Heart right ventricle (tissue), 16 donors: Measurements from ENCODE around the gene CARS2. TPM values are rescaled to one million over a fixed set of nuclear protein-coding genes. Genes with fewer than 3 reads are reported as not detected.

ENCODE experiments used
- ATAC-seq, 8 donors: fragments of 200-7000 bp; cut with Tn5 transposase; one replicate each; pipeline ENCODE4 v1.9.1; 2020; ENCODE audit warnings: mild to moderate bottlenecking in 8 of 8, moderate library complexity in 8 of 8, moderate number of reproducible peaks in 1 of 8
- DNase-seq, 2 donors: peaks; one replicate each; pipeline ENCODE4 v3.0.0-alpha.2; 2020
- H3K27ac ChIP-seq, 10 donors: fragments of 200-600 bp; sonication (generic) in 2 of 10; one replicate each; pipeline versions ENCODE4 v1.5.0 to v1.8.0; 2020 to 2022; ENCODE audit warnings: mild to moderate bottlenecking in 3 of 10
- H3K27me3 ChIP-seq, 7 donors: fragments of 200-600 bp; one replicate each; pipeline ENCODE4 v1.8.0; 2021 to 2022; ENCODE audit warnings: mild to moderate bottlenecking in 2 of 7
- H3K36me3 ChIP-seq, 9 donors: fragments of 200-600 bp; sonication (generic) in 1 of 9; one replicate each; pipeline versions ENCODE4 v1.5.0 to v1.8.0; 2020 to 2022; ENCODE audit warnings: mild to moderate bottlenecking in 2 of 9
- H3K4me1 ChIP-seq, 9 donors: fragments of 200-600 bp; sonication (generic) in 1 of 9; one replicate each; pipeline versions ENCODE4 v1.5.0 to v1.8.0; 2020 to 2022; ENCODE audit warnings: mild to moderate bottlenecking in 4 of 9
- H3K4me3 ChIP-seq, 10 donors: fragments of 200-600 bp; sonication (generic) in 2 of 10; one replicate each; pipeline versions ENCODE4 v1.5.0 to v1.8.0; 2020 to 2022; ENCODE audit warnings: mild to moderate bottlenecking in 7 of 10, moderate library complexity in 2 of 10
- H3K9me3 ChIP-seq, 11 donors: fragments of 200-600 bp in 10 of 11; sonication (generic) in 2 of 11; one replicate each; pipeline versions ENCODE4 v1.5.0 to v1.8.0; 2013 to 2022; ENCODE audit warnings: mild to moderate bottlenecking in 2 of 11, control low read depth in 1 of 11, moderate library complexity in 1 of 11
- CTCF ChIP-seq, 9 donors: fragments of 200-600 bp; sonication (generic) in 2 of 9; IDR thresholded peaks; one replicate each; pipeline versions ENCODE4 v1.5.0 to v1.8.0; 2021 to 2022; ENCODE audit warnings: antibody characterized with exemption in 9 of 9, mild to moderate bottlenecking in 5 of 9, moderate library complexity in 1 of 9
- WGBS, 2 donors: extraction: QIAGEN DNeasy Blood & Tissue Kit; methylation state at CpG; one replicate each; pipeline ENCODE4 v1.1.7; 2013; ENCODE audit warnings: inconsistent platforms in 1 of 2; 5-methylcytosine and 5-hydroxymethylcytosine counted together
- intact Hi-C, 10 donors: fragments of 100-400 bp; cut with DNase I; formaldehyde crosslinking; loops; one replicate each; pipeline versions ENCODE4 v1.11.1 to v1.14.2; 2022
- polyA plus RNA-seq, 2 donors: library from polyadenylated mRNA; stranded (reverse); fragments of 200-250 nt; gene quantifications; one replicate each; pipeline ENCODE4 v1.2.3, GENCODE V29; 2013
- total RNA-seq, 10 donors: library from RNA; stranded (reverse); fragmentation: NEBNext Ultra II Directional in 3 of 10; extraction: Animal tissue kit (Norgen Biotek cat#: 25700) in 3 of 10; gene quantifications; one replicate each; pipeline versions ENCODE4 v1.2.1 to v1.2.4, GENCODE V29; 2021 to 2023
- donor health status: Arrhythmogenic right ventricular cardiomyopathy.
- donor health status: ischemic (EF 13 %, LVEDD 7.1; RV severe dilation, severe dysfunction).
- donor health status: healthy with polysubstance abuse.
- donor health status: DM: no; HTN: yes; CAD: no.
- donor health status: DM: no; HTN: no; CAD: no.
- donor health status: ischemic (EF 25% LVEDD 6.9; RV normal size, moderate dysfunction).
- donor health status: ischemic (EF 25% LVEDD 5.7; RV mildly dilated, moderate dysfunction).
- donor health status: healthy.
- donor health status: DM: yes; HTN: yes; CAD: no.
- donor health status: Ischemic cardiomyopathy.
- donor health status: ischemic (EF 35%, LVEDD 5.7; RV mildly dilated, moderate dysfunction).
- donor health status: nonischemic (EF 11% LVEDD 7.7; RV severe dilation, severe dysfunction).
- donor health status: DM: yes; HTN: yes; CAD: no.
- donor health status: PGD.
- donor health status: ischemic (EF 29% LVEDD 5.4; RV normal size, mild dysfunction).
- donor health status: nonischemic (EF 23%, LVEDD 6.1; RV moderate dilation, normal function).

CARS2 gene
- total and polyA plus RNA-seq, 12 donors = 35.2 to 103 (median 44.0) TPM

GRCh38 chr13:110628952-110629701 lies 76.8 kb downstream of the CARS2 start:
- H3K27ac ChIP-seq = peak overlapping the region in 3 of 10 donors; percentile 14 to 39 (median 21)
- WGBS, 2 donors = 71 to 77% methylated on average over 19 of the region's 19 CpGs

GRCh38 chr13:110628477-110628793 lies 77.5 kb downstream of the CARS2 start:
- Histone ChIP-seq H3K4me1 (peaks cover 2 to 38% (median 21%) of the 10 kb centered on the region in 9 donors), H3K27me3 (no peaks in the 10 kb centered on the region), H3K27ac (peak overlapping the region in 3 of 10 donors; percentile 8 to 39 (median 21)), H3K4me3 (no peak overlapping the region), H3K9me3 (no peaks in the 10 kb centered on the region), H3K36me3 (peaks cover 0 to 76% (median 5%) of the 10 kb centered on the region in 9 donors)
- no peak for DNase-seq
- peak; percentile 49 to 87 (median 78) for ATAC-seq
- TF ChIP-seq CTCF (IDR thresholded peaks at IDR 0.05) = no peak
- intact Hi-C loops = loop anchor here in 1 of 10 donors (10.0 kb wide), 1 partner anchor 76 kb away; the partner anchor contains the start of gene CARS2
- 61 to 68% methylated on average over 13 of the region's 13 CpGs for WGBS, 2 donors

More at GRCh38 chr13:110628952-110629701, 76.8 kb downstream of the CARS2 start:
- Histone ChIP-seq H3K4me3 (no peak overlapping the region), H3K4me1 (peaks cover 2 to 38% (median 21%) of the 10 kb centered on the region in 9 donors), H3K36me3 (peaks cover 0 to 73% (median 6%) of the 10 kb centered on the region in 9 donors), H3K27me3 (no peaks in the 10 kb centered on the region), H3K9me3 (no peaks in the 10 kb centered on the region)
- TF ChIP-seq CTCF (IDR thresholded peaks at IDR 0.05) = no peak
- DNase-seq = no peak
- intact Hi-C loops = loop anchor here in 1 of 10 donors (10.0 kb wide), 1 partner anchor 76 kb away; the partner anchor contains the start of gene CARS2
- ATAC-seq = no peak

GRCh38 chr13:110627761-110628476 lies 78.0 kb downstream of the CARS2 start:
- H3K36me3 ChIP-seq = peaks cover 0 to 81% (median 5%) of the 10 kb centered on the region in 9 donors
- no peaks in the 10 kb centered on the region for H3K9me3 ChIP-seq
- peaks cover 2 to 38% (median 21%) of the 10 kb centered on the region in 9 donors for H3K4me1 ChIP-seq
- ATAC-seq = peak in 7 of 8 donors; percentile 17 to 59 (median 48)
- H3K27ac ChIP-seq = peak overlapping the region in 3 of 10 donors; percentile 8 to 39 (median 21)
- DNase-seq = no peak
- WGBS, 2 donors = 62 to 74% methylated on average over 12 of the region's 12 CpGs
- H3K27me3 ChIP-seq = no peaks in the 10 kb centered on the region
- H3K4me3 ChIP-seq = no peak overlapping the region
- intact Hi-C loops = loop anchor here in 1 of 10 donors (10.0 kb wide), 1 partner anchor 77 kb away; the partner anchor contains the start of gene CARS2
- no peak for TF ChIP-seq CTCF (IDR thresholded peaks at IDR 0.05)

GRCh38 chr13:110627351-110627750 lies 78.6 kb downstream of the CARS2 start:
- no peaks in the 10 kb centered on the region for H3K9me3 ChIP-seq
- no peak for ATAC-seq
- TF ChIP-seq CTCF (IDR thresholded peaks at IDR 0.05) = no peak
- no peak overlapping the region for H3K27ac ChIP-seq
- 81 to 83% methylated on average over 8 of the region's 8 CpGs for WGBS, 2 donors
- no peak overlapping the region for H3K4me3 ChIP-seq
- DNase-seq = no peak
- H3K36me3 ChIP-seq = peaks cover 0 to 84% (median 9%) of the 10 kb centered on the region in 9 donors
- peaks cover 2 to 41% (median 21%) of the 10 kb centered on the region in 9 donors for H3K4me1 ChIP-seq
- H3K27me3 ChIP-seq = no peaks in the 10 kb centered on the region
- intact Hi-C loops = loop anchor here in 1 of 10 donors (10.0 kb wide), 1 partner anchor 77 kb away; the partner anchor contains the start of gene CARS2
